ENCODE results near the gene PROM1. TPM values are rescaled to one million over a fixed set of nuclear protein-coding genes. Genes with fewer than 3 reads are reported as not detected.

Gene PROM1
- total and polyA plus RNA-seq, 7 donors = 0.16 to 1.5 (median 0.84) TPM

GRCh38 chr4:16077786-16078185 is 6.0 kb downstream of the PROM1 start:
- TF ChIP-seq CTCF (IDR thresholded peaks at IDR 0.05) = no peak
- H3K27me3 ChIP-seq (ENCODE audit: insufficient read depth in 3 of 3, low read length in 2 of 3) = peaks cover 0 to 36% (median 2%) of the 10 kb centered on the region in 3 donors
- no peak for DNase-seq
- intact Hi-C loops (cut with DNase I) = no loop called here
- no peak for ATAC-seq
- H3K27ac ChIP-seq = no peak overlapping the region
- WGBS, 3 donors = 61 to 74% (median 67%) methylated on average over 4 of the region's 4 CpGs
- H3K36me3 ChIP-seq (ENCODE audit: insufficient read depth in 1 of 2, low read depth in 1 of 2) = no peaks in the 10 kb centered on the region
- peaks cover 11% of the 10 kb centered on the region for H3K4me1 ChIP-seq
- no peaks in the 10 kb centered on the region for H3K9me3 ChIP-seq
- H3K4me3 ChIP-seq = no peak overlapping the region

- Histone ChIP-seq H3K4me3 (no peak overlapping the region), H3K9me3 (no peaks in the 10 kb centered on the region), H3K4me1 (no peaks in the 10 kb centered on the region), H3K27me3 (ENCODE audit: insufficient read depth in 3 of 3, low read length in 2 of 3) (peaks cover 0 to 21% (median 0%) of the 10 kb centered on the region in 3 donors), H3K36me3 (ENCODE audit: insufficient read depth in 1 of 2, low read depth in 1 of 2) (no peaks in the 10 kb centered on the region), H3K27ac (no peak overlapping the region)
- no peak for DNase-seq
- 82 to 84% (median 84%) methylated on average over 8 of the region's 8 CpGs for WGBS, 3 donors
- intact Hi-C loops (cut with DNase I) = no loop called here
- no peak for ATAC-seq
- no peak for TF ChIP-seq CTCF (IDR thresholded peaks at IDR 0.05)
Measured at GRCh38 chr4:16075975-16076757, 7.7 kb downstream of the PROM1 start.

GRCh38 chr4:16075061-16075460 is 8.8 kb downstream of the PROM1 start:
- DNase-seq = no peak
- 65 to 76% (median 69%) methylated on average over 3 of the region's 3 CpGs for WGBS, 3 donors
- no peak for ATAC-seq
- H3K9me3 ChIP-seq = no peaks in the 10 kb centered on the region
- H3K4me1 ChIP-seq = no peaks in the 10 kb centered on the region
- intact Hi-C loops (cut with DNase I) = no loop called here
- no peak overlapping the region for H3K4me3 ChIP-seq
- H3K27ac ChIP-seq = no peak overlapping the region
- H3K27me3 ChIP-seq (ENCODE audit: insufficient read depth in 3 of 3, low read length in 2 of 3) = peaks cover 0 to 10% (median 0%) of the 10 kb centered on the region in 3 donors
- no peaks in the 10 kb centered on the region for H3K36me3 ChIP-seq (ENCODE audit: insufficient read depth in 1 of 2, low read depth in 1 of 2)
- no peak for TF ChIP-seq CTCF (IDR thresholded peaks at IDR 0.05)

- intact Hi-C loops (cut with DNase I) = no loop called here
- H3K4me1 ChIP-seq = no peaks in the 10 kb centered on the region
- no peaks in the 10 kb centered on the region for H3K36me3 ChIP-seq (ENCODE audit: insufficient read depth in 1 of 2, low read depth in 1 of 2)
- no peak for DNase-seq
- H3K4me3 ChIP-seq = no peak overlapping the region
- H3K27ac ChIP-seq = no peak overlapping the region
- H3K27me3 ChIP-seq (ENCODE audit: insufficient read depth in 3 of 3, low read length in 2 of 3) = no peaks in the 10 kb centered on the region
- H3K9me3 ChIP-seq = no peaks in the 10 kb centered on the region
- no peak for TF ChIP-seq CTCF (IDR thresholded peaks at IDR 0.05)
- ATAC-seq = no peak
Measured at GRCh38 chr4:16072168-16072567, 11.7 kb downstream of the PROM1 start.

GRCh38 chr4:16070203-16070602 is 13.6 kb downstream of the PROM1 start:
- no peaks in the 10 kb centered on the region for H3K4me1 ChIP-seq
- intact Hi-C loops (cut with DNase I) = no loop called here
- 88 to 92% (median 92%) methylated on average over 3 of the region's 3 CpGs for WGBS, 3 donors

More at GRCh38 chr4:16070203-16070602, 13.6 kb downstream of the PROM1 start:
- Histone ChIP-seq H3K36me3 (ENCODE audit: insufficient read depth in 1 of 2, low read depth in 1 of 2) (no peaks in the 10 kb centered on the region), H3K27ac (no peak overlapping the region), H3K4me3 (no peak overlapping the region), H3K9me3 (no peaks in the 10 kb centered on the region), H3K27me3 (ENCODE audit: insufficient read depth in 3 of 3, low read length in 2 of 3) (peaks cover 0 to 1% (median 0%) of the 10 kb centered on the region in 3 donors)
- no peak for TF ChIP-seq CTCF (IDR thresholded peaks at IDR 0.05)
- no peak for DNase-seq
- ATAC-seq = no peak
